IMR-90 (cell line): ENCODE measurements around the gene TADA1. TPM values are rescaled to one million over a fixed set of nuclear protein-coding genes. Genes with fewer than 3 reads are reported as not detected.

Experiments used
- ATAC-seq: fragments of 200-7000 bp; cut with Tn5 transposase; 2 replicates; pipeline ENCODE4 v1.9.1; 2020; ENCODE audit warnings: low read depth, mild to moderate bottlenecking, moderate library complexity
- BruUV-seq: library from RNA; stranded (reverse); fragments of 400-500 nt; replicated peaks from 2 replicates; lab custom pipeline; 2021; lab: Mats Ljungman, UMichigan
- CTCF ChIA-PET: fragments of 300-600 bp; formaldehyde crosslinking; extraction: SDS; loops from one replicate; lab custom pipeline; 2021; ENCODE audit warnings: antibody characterized with exemption; lab: Yijun Ruan, JAX
- POLR2A ChIA-PET: fragments of 300-600 bp; sonication (Branson Sonifier 250); formaldehyde crosslinking; loops from one replicate; lab custom pipeline; 2022; ENCODE audit warnings: antibody characterized with exemption; ENCODE audit not compliant: unreplicated experiment; lab: Charles Lee
- DNase-seq: peaks from one replicate; pipeline ENCODE4 v3.0.0; 2013
- H2AFZ ChIP-seq: replicated peaks from 2 replicates; pipeline ENCODE3; 2013; ENCODE audit warnings: low read length, mild to moderate bottlenecking; ENCODE audit not compliant: poor library complexity
- H2AK5ac ChIP-seq: 2 replicates; pipeline ENCODE4 v1.6.1; 2013; ENCODE audit warnings: low read depth, low read length, inconsistent platforms
- H2AK9ac ChIP-seq: replicated peaks from 2 replicates; pipeline ENCODE3; 2013; ENCODE audit warnings: mild to moderate bottlenecking, low read depth, low read length, moderate library complexity; ENCODE audit not compliant: poor library complexity
- H2BK120ac ChIP-seq: 2 replicates; pipeline ENCODE4 v1.6.1; 2013; ENCODE audit warnings: low read depth, low read length, inconsistent platforms
- H2BK15ac ChIP-seq: 3 replicates; pipeline ENCODE4 v1.6.1; 2013; ENCODE audit warnings: low read depth, low read length, inconsistent platforms
- H2BK20ac ChIP-seq: 2 replicates; pipeline ENCODE4 v1.6.1; 2013; ENCODE audit warnings: low read depth, mild to moderate bottlenecking, inconsistent platforms, low read length, moderate library complexity
- H2BK5ac ChIP-seq: 2 replicates; pipeline ENCODE4 v1.6.1; 2013; ENCODE audit warnings: mild to moderate bottlenecking, low read depth, low read length, inconsistent platforms; ENCODE audit not compliant: poor library complexity, severe bottlenecking
- H3K14ac ChIP-seq: replicated peaks from 2 replicates; pipeline ENCODE4 v1.6.1; 2013; ENCODE audit warnings: low read depth, low read length, inconsistent platforms
- H3K18ac ChIP-seq: 2 replicates; pipeline ENCODE4 v1.6.1; 2013; ENCODE audit warnings: low read depth, low read length, control low read depth
- H3K23ac ChIP-seq: 2 replicates; pipeline ENCODE4 v1.6.1; 2013; ENCODE audit warnings: low read depth, low read length, inconsistent platforms
- H3K27ac ChIP-seq: 2 replicates; pipeline ENCODE4 v1.5.1; 2013; ENCODE audit warnings: mild to moderate bottlenecking, control low read depth, low read length; ENCODE audit not compliant: insufficient read depth
- H3K27me3 ChIP-seq: 2 replicates; pipeline ENCODE4 v1.6.1; 2013; ENCODE audit warnings: low read length; ENCODE audit not compliant: control insufficient read depth, insufficient read depth
- H3K36me3 ChIP-seq: 2 replicates; pipeline ENCODE4 v1.6.1; 2013; ENCODE audit warnings: low read length, mixed read lengths; ENCODE audit not compliant: control insufficient read depth, insufficient read depth
- H3K4ac ChIP-seq: 2 replicates; pipeline ENCODE4 v1.6.1; 2013; ENCODE audit warnings: low read depth, low read length, inconsistent platforms
- H3K4me1 ChIP-seq: 2 replicates; pipeline ENCODE4 v1.6.1; 2013; ENCODE audit warnings: low read length, mixed read lengths; ENCODE audit not compliant: control insufficient read depth, insufficient read depth
- H3K4me2 ChIP-seq: 2 replicates; pipeline ENCODE4 v1.6.1; 2013; ENCODE audit warnings: low read depth, mild to moderate bottlenecking, control low read depth, low read length, moderate library complexity
- H3K4me3 ChIP-seq: 2 replicates; pipeline ENCODE4 v1.5.1; 2013; ENCODE audit warnings: low read depth, mild to moderate bottlenecking, control low read depth, low read length, moderate library complexity; ENCODE audit not compliant: insufficient read depth
- H3K56ac ChIP-seq: 2 replicates; pipeline ENCODE4 v1.6.1; 2013; ENCODE audit warnings: low read length, inconsistent platforms; ENCODE audit not compliant: insufficient read depth; ENCODE audit errors: extremely low read depth
- H3K79me1 ChIP-seq, 2 experiments: 2 replicates each; pipeline ENCODE4 v1.6.1; 2013; ENCODE audit warnings: low read length in 2 of 2, inconsistent platforms in 1 of 2, low read depth in 1 of 2
- H3K9ac ChIP-seq: 2 replicates; pipeline ENCODE4 v1.6.1; 2013; ENCODE audit warnings: low read depth, low read length, control low read depth
- H3K9me1 ChIP-seq: 2 replicates; pipeline ENCODE4 v1.6.1; 2013; ENCODE audit warnings: low read length, inconsistent platforms; ENCODE audit not compliant: insufficient read depth
- H3K9me3 ChIP-seq: 2 replicates; pipeline ENCODE4 v1.6.1; 2013; ENCODE audit warnings: low read length; ENCODE audit not compliant: control insufficient read depth, insufficient read depth
- H4K20me1 ChIP-seq: 2 replicates; pipeline ENCODE4 v1.6.1; 2013; ENCODE audit warnings: low read length, inconsistent platforms; ENCODE audit not compliant: insufficient read depth
- H4K5ac ChIP-seq: 2 replicates; pipeline ENCODE4 v1.6.1; 2013; ENCODE audit warnings: mild to moderate bottlenecking, low read depth, low read length, control low read depth
- H4K8ac ChIP-seq, 2 experiments: 2 replicates each; pipeline ENCODE4 v1.6.1; 2013; ENCODE audit warnings: low read depth in 2 of 2, low read length in 2 of 2, control low read depth in 1 of 2, inconsistent platforms in 1 of 2
- H4K91ac ChIP-seq: 2 replicates; pipeline ENCODE4 v1.6.1; 2013; ENCODE audit warnings: low read depth, low read length, inconsistent platforms; ENCODE audit not compliant: insufficient read depth
- CEBPB ChIP-seq: IDR thresholded peaks from 2 replicates; pipeline ENCODE4 v1.6.1; 2012; ENCODE audit warnings: low read depth, low read length, improper control_type of control experiment
- FOS ChIP-seq: fragments of 150-350 bp; IDR thresholded peaks from 2 replicates; pipeline ENCODE4 v1.6.1; 2016; ENCODE audit warnings: low read depth, low read length
- POLR2A ChIP-seq: IDR thresholded peaks from 2 replicates; pipeline ENCODE4 v1.6.1; 2012; ENCODE audit warnings: mild to moderate bottlenecking, low read depth, low read length
- RAD21 ChIP-seq: IDR thresholded peaks from 2 replicates; pipeline ENCODE4 v1.6.1; 2012; ENCODE audit warnings: low read length, improper control_type of control experiment
- SMC3 ChIP-seq: fragments of 150-350 bp; IDR thresholded peaks from 2 replicates; pipeline ENCODE4 v1.6.1; 2016; ENCODE audit warnings: low read depth, mild to moderate bottlenecking, antibody characterized with exemption, low read length, moderate library complexity
- WGBS, 2 experiments: methylation state at CpG; one replicate each; pipeline versions ENCODE4 v1.1.5 to v1.1.7; 2013; ENCODE audit warnings: missing lambda C conversion rate in 2 of 2; ENCODE audit not compliant: insufficient read length in 1 of 2; ENCODE audit errors: extremely low coverage in 2 of 2; 5-methylcytosine and 5-hydroxymethylcytosine counted together
- dilution Hi-C: fragments of 300-500 bp; cut with HindIII; formaldehyde crosslinking; loops from one replicate; pipeline ENCODE4 v1.14.3; 2018; ENCODE audit warnings: low sequenced_read_pairs; ENCODE audit not compliant: unreplicated experiment
- in situ Hi-C: fragments of 300-500 bp; cut with MboI; formaldehyde crosslinking; loops from 3 replicates; pipeline ENCODE4 v1.14.3; 2019; ENCODE audit warnings: low sequenced_read_pairs, inconsistent platforms, mixed read lengths
- intact Hi-C: fragments of 100-400 bp; cut with micrococcal nuclease; formaldehyde crosslinking; loops from 2 replicates; pipeline ENCODE4 v1.10.0; 2022
- polyA plus RNA-seq, 3 experiments: library from polyadenylated mRNA; depleted of rRNA; stranded (reverse); fragments of >200 nt; gene quantifications; 2 replicates each; pipeline ENCODE4 v1.2.3, GENCODE V29; 2012; ENCODE audit warnings: low replicate concordance in 1 of 3
- total RNA-seq: library from RNA; depleted of rRNA; stranded (reverse); fragments of >200 nt; gene quantifications from 2 replicates; pipeline ENCODE4 v1.2.3, GENCODE V29; 2012
- TF ChIP-seq, protein P1 (sequence below): fragments of 150-350 bp; IDR thresholded peaks from 2 replicates; pipeline ENCODE4 v1.6.1; 2017; ENCODE audit warnings: mild to moderate bottlenecking, antibody characterized with exemption, low read length, low read depth
- TF ChIP-seq, protein P2 (sequence below): conservative IDR thresholded peaks from 2 replicates; pipeline ENCODE4 v1.5.1; 2012; ENCODE audit warnings: mild to moderate bottlenecking, low read depth, low read length, improper control_type of control experiment

Gene TADA1
- total and polyA plus RNA-seq, 2 of the 4 experiments (the other 2 are of a cell fraction) = 8.2 to 16.8 TPM

DNA sequence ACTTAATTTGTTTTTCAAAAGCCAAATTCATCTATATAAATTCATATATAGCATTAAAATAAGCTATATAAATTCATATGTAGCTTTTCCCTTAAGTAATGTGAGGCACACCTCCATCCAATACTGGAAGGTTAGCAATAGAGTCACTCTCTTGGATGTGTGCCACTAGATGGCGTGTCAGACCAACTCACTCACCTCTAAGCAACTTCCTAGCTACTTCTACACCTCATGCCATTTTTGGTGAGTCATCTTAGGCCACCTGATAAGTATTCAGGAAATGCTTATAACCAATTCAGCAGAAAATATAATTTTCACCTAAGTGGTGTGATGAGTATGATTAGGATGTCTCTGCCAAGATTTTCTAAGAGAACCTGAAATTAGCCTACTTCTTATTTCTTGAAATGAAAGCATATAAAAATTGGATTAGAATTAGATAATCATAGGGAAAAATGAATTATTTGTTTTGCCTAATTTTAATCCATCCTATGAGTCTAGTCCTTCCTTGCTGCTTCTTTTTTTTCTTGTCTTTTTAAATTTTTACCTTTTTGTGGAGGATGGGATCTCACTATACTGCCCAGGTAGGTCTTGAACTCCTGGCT lies 34.4 kb upstream of the TADA1 start:
- no CpG with 5 or more reads among the region's 1 CpG for WGBS, 2 experiments
- CTCF ChIA-PET = interaction anchor here (0.5 to 2.4 kb wide), 13 partner anchors 8 to 623 kb away, joined by 3 to 41 read pairs (median 4); partner anchors contain the start of gene POU2F1
- Histone ChIP-seq H3K14ac (no peak overlapping the region), H3K4me1 (peaks cover 3% of the 10 kb centered on the region; the same call in 1 of the 2 replicates), H2BK20ac (no peak overlapping the region), H3K27me3 (peaks cover 2% of the 10 kb centered on the region; the same call in 1 of the 2 replicates), H2AK5ac (no peak overlapping the region), H2BK5ac (no peak overlapping the region), H4K20me1 (no peaks in the 10 kb centered on the region), H3K56ac (no peak overlapping the region), H3K9me1 (no peaks in the 10 kb centered on the region), H2BK120ac (no peak overlapping the region), H3K4me3 (no peak overlapping the region), H2BK15ac (no peak overlapping the region), H3K36me3 (no peaks in the 10 kb centered on the region), H2AK9ac (no peak overlapping the region), H4K5ac (no peak overlapping the region), H3K4ac (no peak overlapping the region), H3K4me2 (no peak overlapping the region), H3K23ac (no peak overlapping the region), H3K27ac (no peak overlapping the region), H3K79me1 (no peaks in the 10 kb centered on the region), H3K9ac (no peak overlapping the region), H4K8ac (no peak overlapping the region), H3K18ac (no peak overlapping the region), H3K9me3 (no peaks in the 10 kb centered on the region), H2AFZ (no peak overlapping the region), H4K91ac (no peak overlapping the region)
- dilution Hi-C loops = no loop called here
- DNase-seq = peak; percentile 81
- no TSS peak for BruUV-seq
- intact Hi-C loops = loop anchor here (1.0 kb wide), 1 partner anchor 149 kb away; no protein-coding TSS in a partner anchor
- no peak for TF ChIP-seq POLR2A
- peak; percentile 71 for TF ChIP-seq RAD21
- TF ChIP-seq FOS = no peak
- TF ChIP-seq SMC3 = peak; percentile 50
- no peak for TF ChIP-seq CEBPB
- TF ChIP-seq, protein P1, sequence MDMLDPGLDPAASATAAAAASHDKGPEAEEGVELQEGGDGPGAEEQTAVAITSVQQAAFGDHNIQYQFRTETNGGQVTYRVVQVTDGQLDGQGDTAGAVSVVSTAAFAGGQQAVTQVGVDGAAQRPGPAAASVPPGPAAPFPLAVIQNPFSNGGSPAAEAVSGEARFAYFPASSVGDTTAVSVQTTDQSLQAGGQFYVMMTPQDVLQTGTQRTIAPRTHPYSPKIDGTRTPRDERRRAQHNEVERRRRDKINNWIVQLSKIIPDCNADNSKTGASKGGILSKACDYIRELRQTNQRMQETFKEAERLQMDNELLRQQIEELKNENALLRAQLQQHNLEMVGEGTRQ = peak; percentile 6; the same call in 1 of the 2 replicates
- TF ChIP-seq, protein P2, sequence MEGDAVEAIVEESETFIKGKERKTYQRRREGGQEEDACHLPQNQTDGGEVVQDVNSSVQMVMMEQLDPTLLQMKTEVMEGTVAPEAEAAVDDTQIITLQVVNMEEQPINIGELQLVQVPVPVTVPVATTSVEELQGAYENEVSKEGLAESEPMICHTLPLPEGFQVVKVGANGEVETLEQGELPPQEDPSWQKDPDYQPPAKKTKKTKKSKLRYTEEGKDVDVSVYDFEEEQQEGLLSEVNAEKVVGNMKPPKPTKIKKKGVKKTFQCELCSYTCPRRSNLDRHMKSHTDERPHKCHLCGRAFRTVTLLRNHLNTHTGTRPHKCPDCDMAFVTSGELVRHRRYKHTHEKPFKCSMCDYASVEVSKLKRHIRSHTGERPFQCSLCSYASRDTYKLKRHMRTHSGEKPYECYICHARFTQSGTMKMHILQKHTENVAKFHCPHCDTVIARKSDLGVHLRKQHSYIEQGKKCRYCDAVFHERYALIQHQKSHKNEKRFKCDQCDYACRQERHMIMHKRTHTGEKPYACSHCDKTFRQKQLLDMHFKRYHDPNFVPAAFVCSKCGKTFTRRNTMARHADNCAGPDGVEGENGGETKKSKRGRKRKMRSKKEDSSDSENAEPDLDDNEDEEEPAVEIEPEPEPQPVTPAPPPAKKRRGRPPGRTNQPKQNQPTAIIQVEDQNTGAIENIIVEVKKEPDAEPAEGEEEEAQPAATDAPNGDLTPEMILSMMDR = peak; percentile 68
- ATAC-seq = peak; percentile 72
- POLR2A ChIA-PET = no interaction called here
- in situ Hi-C loops = loop anchor here (10.0 kb wide), 1 partner anchor 144 kb away; no protein-coding TSS in a partner anchor
